Lung (tissue), 12 donors: ENCODE measurements around the gene SH3PXD2A. TPM values are rescaled to one million over a fixed set of nuclear protein-coding genes. Genes with fewer than 3 reads are reported as not detected.

Source experiments
- ATAC-seq: fragments of 200-7000 bp; cut with Tn5 transposase; one replicate; pipeline ENCODE4 v1.9.1; 2020; ENCODE audit warnings: moderate number of reproducible peaks; ENCODE audit not compliant: insufficient read depth, low FRiP score
- DNase-seq, 3 donors: peaks; one replicate each; pipeline ENCODE4 v3.0.0-alpha.2; 2013 to 2017
- H3K27ac ChIP-seq, 2 donors: one replicate each; pipeline ENCODE4 v1.5.1; 2013; ENCODE audit warnings: mild to moderate bottlenecking in 2 of 2, moderate library complexity in 2 of 2, control low read depth in 1 of 2, inconsistent platforms in 1 of 2, low read depth in 1 of 2, low read length in 1 of 2
- H3K27me3 ChIP-seq, 3 donors: one replicate each; pipeline ENCODE4 v1.5.1; 2013; ENCODE audit warnings: low read length in 2 of 3; ENCODE audit not compliant: control insufficient read depth in 3 of 3, insufficient read depth in 3 of 3
- H3K36me3 ChIP-seq, 4 donors: one replicate each; pipeline ENCODE4 v1.5.1; 2013; ENCODE audit warnings: low read length in 4 of 4, mild to moderate bottlenecking in 1 of 4, moderate library complexity in 1 of 4; ENCODE audit not compliant: control insufficient read depth in 4 of 4, insufficient read depth in 4 of 4
- H3K4me1 ChIP-seq, 5 donors: one replicate each; pipeline ENCODE4 v1.5.1; 2013; ENCODE audit warnings: low read length in 5 of 5, mild to moderate bottlenecking in 2 of 5, moderate library complexity in 1 of 5; ENCODE audit not compliant: control insufficient read depth in 5 of 5, insufficient read depth in 5 of 5
- H3K4me3 ChIP-seq: one replicate; pipeline ENCODE4 v1.5.1; 2013; ENCODE audit warnings: mild to moderate bottlenecking, control low read depth, moderate library complexity
- H3K9ac ChIP-seq, 2 donors: one replicate each; pipeline ENCODE4 v1.5.1; 2013; ENCODE audit warnings: low read length in 2 of 2, control low read depth in 1 of 2; ENCODE audit not compliant: insufficient read depth in 1 of 2
- H3K9me3 ChIP-seq, 4 donors: one replicate each; pipeline ENCODE4 v1.5.1; 2013; ENCODE audit warnings: low read length in 3 of 4, mild to moderate bottlenecking in 1 of 4, moderate library complexity in 1 of 4; ENCODE audit not compliant: control insufficient read depth in 4 of 4, insufficient read depth in 3 of 4
- WGBS, 2 donors: extraction: QIAGEN DNeasy Blood & Tissue Kit; methylation state at CpG; one replicate each; pipeline ENCODE4 v1.1.7; 2013; 5-methylcytosine and 5-hydroxymethylcytosine counted together
- polyA plus RNA-seq, 2 donors: library from polyadenylated mRNA; stranded (reverse); fragments of 200-250 nt; gene quantifications; one replicate each; pipeline ENCODE4 v1.2.1, GENCODE V29; 2013
- total RNA-seq, 2 donors: library from RNA; depleted of rRNA in 1 of 2; stranded (reverse); fragments of >200 nt in 1 of 2; gene quantifications; one replicate each; pipeline ENCODE4 v1.2.1, GENCODE V29; 2014 to 2021
- TF ChIP-seq, protein P1 (sequence below): IDR thresholded peaks from 2 replicates; pipeline ENCODE4 v1.5.1; 2012; ENCODE audit warnings: mild to moderate bottlenecking; ENCODE audit errors: control extremely low read depth, extremely low read depth
- donor health status: control.
- donor health status: control.
- donor health status: Bipolar disorder and iron deficiency.
- donor health status: healthy.
- donor health status: DM: yes; HTN: yes; CAD: no.

SH3PXD2A gene
- total and polyA plus RNA-seq, 4 donors: 9.9 to 53.2 (median 29.2) TPM

DNA sequence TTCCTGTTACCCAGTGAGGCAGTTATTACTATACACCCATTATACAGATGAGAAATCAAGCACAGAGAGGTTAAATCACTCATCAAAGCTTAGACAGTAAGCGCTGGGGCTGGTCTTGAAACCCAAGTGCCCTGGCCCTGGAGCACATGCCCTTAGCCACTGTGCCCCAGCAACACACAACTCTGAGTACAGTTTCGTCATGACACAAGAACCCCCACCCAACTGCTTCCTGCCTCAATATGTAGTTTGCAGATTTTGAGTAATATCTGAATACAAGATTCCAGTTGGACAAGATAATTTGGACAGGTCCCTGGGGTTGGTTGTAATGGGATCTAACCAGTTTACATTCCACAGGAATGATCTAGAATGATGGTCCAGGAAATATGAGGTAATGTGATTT, 62.8 kb downstream of the SH3PXD2A start:
- H3K27ac ChIP-seq: peak overlapping the region in 1 of 2 donors; percentile 46
- DNase-seq: no peak
- no peak for ATAC-seq
- H3K9me3 ChIP-seq: no peaks in the 10 kb centered on the region
- H3K9ac ChIP-seq: no peak overlapping the region
- H3K4me3 ChIP-seq: no peak overlapping the region
- 73 to 82% methylated on average over 2 of the region's 2 CpGs for WGBS, 2 donors
- TF ChIP-seq, protein P1, sequence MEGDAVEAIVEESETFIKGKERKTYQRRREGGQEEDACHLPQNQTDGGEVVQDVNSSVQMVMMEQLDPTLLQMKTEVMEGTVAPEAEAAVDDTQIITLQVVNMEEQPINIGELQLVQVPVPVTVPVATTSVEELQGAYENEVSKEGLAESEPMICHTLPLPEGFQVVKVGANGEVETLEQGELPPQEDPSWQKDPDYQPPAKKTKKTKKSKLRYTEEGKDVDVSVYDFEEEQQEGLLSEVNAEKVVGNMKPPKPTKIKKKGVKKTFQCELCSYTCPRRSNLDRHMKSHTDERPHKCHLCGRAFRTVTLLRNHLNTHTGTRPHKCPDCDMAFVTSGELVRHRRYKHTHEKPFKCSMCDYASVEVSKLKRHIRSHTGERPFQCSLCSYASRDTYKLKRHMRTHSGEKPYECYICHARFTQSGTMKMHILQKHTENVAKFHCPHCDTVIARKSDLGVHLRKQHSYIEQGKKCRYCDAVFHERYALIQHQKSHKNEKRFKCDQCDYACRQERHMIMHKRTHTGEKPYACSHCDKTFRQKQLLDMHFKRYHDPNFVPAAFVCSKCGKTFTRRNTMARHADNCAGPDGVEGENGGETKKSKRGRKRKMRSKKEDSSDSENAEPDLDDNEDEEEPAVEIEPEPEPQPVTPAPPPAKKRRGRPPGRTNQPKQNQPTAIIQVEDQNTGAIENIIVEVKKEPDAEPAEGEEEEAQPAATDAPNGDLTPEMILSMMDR: no peak
- peaks cover 5 to 27% (median 20%) of the 10 kb centered on the region in 5 donors for H3K4me1 ChIP-seq
- no peaks in the 10 kb centered on the region for H3K27me3 ChIP-seq
- peaks cover 0 to 10% (median 4%) of the 10 kb centered on the region in 4 donors for H3K36me3 ChIP-seq

- WGBS, 2 donors: 55 to 78% methylated on average over 3 of the region's 3 CpGs
- Histone ChIP-seq H3K9me3 (no peaks in the 10 kb centered on the region), H3K36me3 (peaks cover 0 to 10% (median 4%) of the 10 kb centered on the region in 4 donors), H3K4me3 (no peak overlapping the region), H3K27me3 (no peaks in the 10 kb centered on the region), H3K27ac (peak overlapping the region in 1 of 2 donors; percentile 60), H3K9ac (no peak overlapping the region), H3K4me1 (peaks cover 5 to 29% (median 27%) of the 10 kb centered on the region in 5 donors)
- TF ChIP-seq, protein P1: no peak
- DNase-seq (no peak), ATAC-seq (no peak)
These were observed 63.5 kb downstream of the SH3PXD2A start for GRCh38 chr10:103791858-103792257.

GRCh38 chr10:103791291-103791690, 64.1 kb downstream of the SH3PXD2A start:
- TF ChIP-seq, protein P1: no peak
- peaks cover 0 to 8% (median 3%) of the 10 kb centered on the region in 4 donors for H3K36me3 ChIP-seq
- no peak for DNase-seq
- no peak overlapping the region for H3K4me3 ChIP-seq
- H3K27me3 ChIP-seq: no peaks in the 10 kb centered on the region
- H3K27ac ChIP-seq: peak overlapping the region in 1 of 2 donors; percentile 60
- H3K4me1 ChIP-seq: peaks cover 5 to 31% (median 25%) of the 10 kb centered on the region in 5 donors
- H3K9me3 ChIP-seq: no peaks in the 10 kb centered on the region
- 81 to 90% methylated on average over 8 of the region's 8 CpGs for WGBS, 2 donors
- no peak overlapping the region for H3K9ac ChIP-seq
- no peak for ATAC-seq

GRCh38 chr10:103790580-103790979, 64.8 kb downstream of the SH3PXD2A start:
- Histone ChIP-seq H3K27ac (no peak overlapping the region), H3K9me3 (no peaks in the 10 kb centered on the region), H3K36me3 (peaks cover 0 to 8% (median 3%) of the 10 kb centered on the region in 4 donors), H3K27me3 (no peaks in the 10 kb centered on the region), H3K9ac (no peak overlapping the region), H3K4me1 (peaks cover 5 to 36% (median 23%) of the 10 kb centered on the region in 5 donors), H3K4me3 (no peak overlapping the region)
- DNase-seq: no peak
- TF ChIP-seq, protein P1: no peak
- WGBS, 2 donors: 89 to 94% methylated on average over 5 of the region's 5 CpGs
- ATAC-seq: no peak
